Measurements from ENCODE around the gene TMEM184C.

Gene TMEM184C

DNA sequence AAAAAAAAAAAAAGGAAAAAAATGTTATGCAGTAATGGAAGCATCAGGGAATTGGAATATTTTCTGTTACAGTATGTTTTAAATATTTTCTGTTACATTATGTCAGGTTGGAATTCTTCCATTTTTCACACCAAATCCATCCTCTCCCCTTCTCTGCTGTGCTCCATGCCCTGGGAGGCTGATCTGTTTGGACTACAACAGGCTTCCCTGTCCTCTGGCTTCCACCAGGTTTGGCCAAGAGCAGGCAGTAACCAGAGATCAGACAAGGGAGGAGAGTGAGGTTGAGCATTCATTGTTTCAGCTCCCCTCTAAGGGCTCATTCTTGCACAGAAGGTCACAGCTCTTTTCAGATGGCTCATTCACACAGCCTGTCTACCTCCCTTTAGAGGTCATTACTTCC, 11.7 kb upstream of the TMEM184C start:
- no peak for DNase-seq

DNA sequence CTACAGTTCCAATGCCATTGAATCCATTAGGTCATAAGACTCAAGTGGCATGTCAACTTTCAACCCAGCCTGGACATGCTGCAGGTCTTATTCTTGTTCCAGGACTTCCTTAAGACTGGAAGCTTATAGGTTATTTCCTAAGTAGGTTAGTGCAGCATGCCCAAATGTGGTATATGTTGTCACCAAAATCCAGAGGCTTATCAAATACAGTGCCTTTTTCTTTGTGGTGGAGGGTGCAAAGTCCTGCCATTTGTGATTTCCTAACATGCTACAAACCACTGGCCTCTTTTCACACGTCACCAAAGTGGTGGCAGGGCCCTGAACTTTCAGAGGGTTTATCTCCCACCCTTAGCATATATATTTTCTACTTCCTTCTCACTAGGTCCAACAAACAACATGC, 9.7 kb upstream of the TMEM184C start:
- DNase-seq: no peak

DNA sequence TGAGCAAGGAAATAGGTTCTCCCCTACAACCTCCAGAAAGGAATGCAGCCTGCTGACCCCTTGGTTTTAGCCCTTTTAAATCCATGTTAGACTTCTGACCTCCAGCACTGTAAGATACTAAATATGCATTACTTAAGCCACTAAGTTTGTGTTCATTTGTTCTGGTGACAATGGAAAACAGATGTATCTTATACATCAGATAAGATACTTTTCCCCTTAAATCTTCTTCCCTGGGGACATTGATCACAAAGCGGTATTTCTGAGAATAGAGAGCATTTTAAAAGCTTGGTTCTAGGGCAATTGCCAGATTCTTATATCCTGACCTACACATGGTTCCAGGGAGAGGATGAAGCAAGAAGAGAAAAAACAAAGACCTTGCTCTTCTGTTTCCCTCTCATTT, 6.5 kb upstream of the TMEM184C start:
- DNase-seq: no peak

DNA sequence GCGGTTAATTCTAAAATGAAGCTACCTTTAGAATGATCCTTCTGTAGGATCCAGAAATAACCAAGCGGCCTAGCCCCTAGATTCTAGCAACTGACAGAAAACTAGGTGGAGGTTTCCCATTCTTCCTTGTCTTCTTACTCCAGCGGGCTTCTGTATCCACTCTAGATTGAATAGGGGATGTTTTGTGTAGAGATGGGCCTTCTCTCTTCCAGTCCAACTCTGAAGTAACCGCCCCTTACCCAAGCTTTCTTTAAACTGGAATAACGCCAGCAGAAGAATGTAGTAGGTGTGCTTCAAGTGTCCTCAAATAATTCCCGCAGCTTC, 386 bp upstream of the TMEM184C start:
- DNase-seq: no peak

DNA sequence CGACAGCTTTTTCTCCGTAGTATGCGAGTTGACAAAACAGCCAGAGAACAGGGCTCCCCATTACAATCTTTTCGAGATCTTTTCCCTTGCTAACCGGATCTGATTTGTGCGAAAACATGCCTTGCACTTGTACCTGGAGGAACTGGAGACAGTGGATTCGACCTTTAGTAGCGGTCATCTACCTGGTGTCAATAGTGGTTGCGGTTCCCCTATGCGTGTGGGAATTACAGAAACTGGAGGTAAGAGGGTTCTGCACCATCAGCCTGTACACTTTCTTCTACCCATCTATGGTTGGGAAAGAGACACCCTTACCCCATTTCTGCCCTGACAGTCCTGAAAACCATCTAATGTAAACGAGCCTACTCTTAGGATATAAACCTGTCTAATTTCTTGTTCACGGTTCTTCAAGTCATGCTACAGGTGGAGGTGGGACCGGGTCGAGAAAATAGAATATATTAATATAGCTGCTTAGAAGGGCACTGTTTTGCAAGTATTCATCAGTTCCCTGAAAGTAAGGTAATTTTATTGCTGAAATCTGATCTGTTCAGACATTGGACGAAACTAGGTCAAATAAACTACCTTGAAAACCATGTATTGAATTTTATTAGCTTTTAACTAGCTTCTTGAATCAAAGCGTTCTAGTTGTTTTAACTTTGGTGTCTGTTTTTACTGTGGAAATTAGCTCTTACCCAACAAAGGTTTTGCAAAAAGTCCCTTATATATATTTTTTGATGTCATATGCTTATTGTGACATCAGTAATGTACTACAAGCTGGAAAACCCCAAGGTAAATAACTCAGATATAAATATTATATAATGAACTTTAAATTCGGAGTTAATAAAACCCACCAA, 869 bp downstream of the TMEM184C start:
- DNase-seq: no peak

DNA sequence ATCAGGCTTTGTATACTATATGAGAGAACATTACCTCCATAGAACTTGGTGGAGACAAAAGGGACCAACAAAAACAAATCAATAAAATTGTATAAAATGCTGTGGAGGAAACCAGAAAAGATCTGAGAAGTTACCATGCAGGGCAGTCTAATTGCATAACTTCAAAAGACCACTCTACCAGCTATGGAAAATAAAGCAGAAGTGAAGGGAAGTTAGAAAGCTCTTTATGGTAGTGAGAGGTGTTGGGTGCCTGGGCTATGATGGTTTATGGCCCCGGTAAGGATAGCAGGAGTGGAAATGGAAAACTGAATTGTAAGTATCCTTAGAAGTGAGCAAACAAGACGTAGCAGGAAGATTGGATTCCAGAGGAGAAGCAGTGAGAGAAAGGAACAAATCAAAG, 3.1 kb downstream of the TMEM184C start:
- no peak for DNase-seq

DNA sequence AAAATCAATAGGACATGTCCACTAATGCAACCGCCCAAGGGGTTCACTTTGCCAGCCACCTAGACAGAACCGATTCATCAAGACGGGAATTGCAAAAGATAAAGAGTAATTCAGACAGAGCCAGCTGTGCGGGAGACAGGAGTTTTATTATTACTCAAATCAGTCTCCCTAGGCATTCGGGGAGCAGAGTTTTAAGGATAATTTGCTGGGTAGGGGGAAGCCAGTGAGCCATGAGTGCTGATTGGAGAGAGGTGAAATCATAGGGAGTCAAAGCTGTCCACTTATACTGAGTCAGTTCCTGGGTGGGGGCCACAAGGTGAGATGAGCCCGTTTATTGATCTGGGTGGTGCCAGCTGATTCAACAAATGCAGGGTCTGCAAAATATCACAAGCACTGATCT, 8.5 kb downstream of the TMEM184C start:
- no peak for DNase-seq

DNA sequence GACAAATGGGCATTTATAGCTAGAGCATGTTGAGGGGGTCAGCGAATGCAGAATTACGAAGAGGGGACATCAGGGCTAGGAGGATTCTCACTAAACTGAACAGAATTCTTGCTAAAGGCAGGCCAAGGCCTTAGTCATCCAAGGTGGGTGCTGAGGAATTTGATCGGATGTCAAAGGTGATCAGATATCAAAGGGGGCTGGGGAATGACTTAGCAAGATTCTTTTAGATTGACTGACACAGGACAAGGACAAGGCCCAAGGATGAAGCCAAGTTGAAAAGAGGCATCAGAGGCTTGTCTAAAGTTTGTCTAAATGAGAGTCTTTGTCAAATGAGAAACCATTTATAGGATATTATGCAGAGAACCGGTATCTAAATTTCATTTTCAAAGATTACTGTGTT, 9.7 kb downstream of the TMEM184C start:
- no peak for DNase-seq

DNA sequence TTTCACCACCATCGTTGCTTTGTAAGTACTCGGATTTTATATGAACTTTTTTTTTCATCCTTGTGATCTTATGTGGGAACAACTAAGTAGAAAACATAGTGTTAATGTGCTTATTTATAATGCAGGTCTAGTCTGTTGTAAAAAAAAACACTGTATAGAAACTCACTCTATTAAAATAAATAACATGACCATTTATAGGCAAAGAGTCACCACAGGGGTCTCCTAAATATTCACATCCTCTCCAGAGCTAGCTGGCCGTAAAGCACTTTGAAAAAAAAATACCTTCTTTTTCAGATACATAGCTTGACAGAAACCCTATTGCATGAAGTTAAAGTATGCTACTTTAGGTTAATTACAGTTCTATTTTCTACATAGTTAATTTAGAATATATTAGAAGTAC, 11.2 kb downstream of the TMEM184C start:
- DNase-seq: no peak

DNA sequence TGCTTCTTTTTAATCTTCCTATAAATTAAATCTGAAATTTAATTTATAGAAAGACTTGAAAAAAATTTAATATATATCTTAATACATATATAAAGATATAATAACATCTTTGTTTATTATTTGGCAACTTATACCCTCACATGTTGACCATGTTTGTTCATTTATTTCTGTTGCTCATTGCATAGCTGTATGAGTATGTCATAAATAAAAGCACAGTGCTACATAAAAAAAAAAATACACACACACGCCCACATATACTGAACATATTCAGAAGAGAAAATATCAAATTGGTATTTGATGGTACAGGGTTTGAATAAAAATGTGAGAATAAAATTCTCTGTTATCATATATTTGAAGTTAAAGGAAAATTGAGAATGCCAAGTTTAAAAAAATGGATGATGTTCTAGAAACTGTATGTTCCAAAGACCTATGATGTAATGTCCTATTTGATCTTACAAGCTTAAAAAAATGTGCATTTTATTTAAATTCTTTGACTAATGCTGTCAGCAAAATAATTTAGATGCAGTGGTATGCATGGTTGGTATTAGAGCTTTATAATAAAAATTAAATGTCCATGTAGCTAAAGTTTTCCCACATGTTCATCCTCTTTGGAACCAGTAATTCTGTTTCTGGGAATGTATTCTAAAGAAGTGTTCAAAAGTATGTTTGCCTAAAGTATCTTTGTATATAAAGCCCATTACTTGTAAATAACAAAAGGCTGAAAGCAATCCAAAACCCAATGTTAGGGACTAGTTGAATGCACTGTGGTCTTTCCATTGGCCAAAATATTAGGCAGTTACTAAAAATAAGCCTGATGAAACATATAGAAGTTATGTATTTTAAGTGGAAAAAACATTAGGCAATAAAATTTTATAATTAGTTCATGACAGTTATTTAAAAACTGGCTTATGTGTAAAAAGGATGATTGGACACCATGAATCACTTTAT, 12.9 kb downstream of the TMEM184C start:
- no peak for DNase-seq

DNA sequence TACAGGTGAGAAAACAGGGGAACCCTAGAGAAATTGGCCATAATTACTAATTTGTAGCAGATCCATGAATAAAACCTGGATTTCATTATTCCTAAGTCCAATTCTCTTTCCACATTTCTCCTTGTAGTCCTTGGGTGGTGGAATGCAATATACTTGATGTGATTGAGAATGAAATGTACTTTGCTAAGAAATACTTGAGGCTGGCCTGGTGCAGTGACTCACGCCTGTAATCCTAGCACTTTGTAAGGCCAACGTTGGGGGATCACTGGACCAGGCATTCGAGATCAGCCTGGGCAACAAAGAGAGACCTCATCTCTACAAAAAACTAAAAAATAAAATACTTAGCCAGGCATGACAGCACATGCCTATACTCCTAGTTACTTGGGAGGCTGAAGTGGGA, 15.9 kb downstream of the TMEM184C start:
- no peak for DNase-seq

DNA sequence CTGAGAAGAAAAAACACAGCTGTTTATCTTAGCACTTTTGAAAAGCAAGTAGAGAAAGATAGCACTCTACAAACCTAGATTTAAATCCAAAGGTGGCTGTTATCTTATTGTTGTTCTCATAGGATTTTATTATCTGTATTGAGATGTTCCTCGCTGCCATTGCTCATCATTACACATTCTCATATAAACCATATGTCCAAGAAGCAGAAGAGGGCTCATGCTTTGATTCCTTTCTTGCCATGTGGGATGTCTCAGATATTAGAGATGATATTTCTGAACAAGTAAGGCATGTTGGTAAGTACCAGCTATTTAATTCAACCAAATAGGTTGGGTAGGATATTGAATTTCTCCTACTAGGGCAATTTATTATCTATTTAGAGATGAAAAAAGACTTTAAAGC, 16.4 kb downstream of the TMEM184C start:
- no peak for DNase-seq

DNA sequence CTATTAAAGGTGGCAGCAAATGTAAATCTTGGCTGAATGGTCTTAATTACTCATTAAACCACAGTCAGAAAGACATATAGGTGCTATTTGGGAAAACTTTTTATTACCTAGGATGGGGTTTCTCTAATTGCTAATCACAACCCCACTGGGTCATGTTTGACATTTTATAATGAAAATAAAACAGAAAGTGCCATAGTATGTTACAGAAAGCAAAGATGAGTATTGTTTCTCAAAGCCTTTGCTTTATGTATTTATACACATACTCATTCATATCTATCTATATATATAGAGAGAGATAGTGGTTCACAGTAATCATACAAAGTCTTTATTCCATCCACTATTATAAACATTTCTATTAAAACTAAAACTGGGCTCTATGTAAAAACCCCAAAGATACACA, 18.2 kb downstream of the TMEM184C start:
- DNase-seq: no peak

DNA sequence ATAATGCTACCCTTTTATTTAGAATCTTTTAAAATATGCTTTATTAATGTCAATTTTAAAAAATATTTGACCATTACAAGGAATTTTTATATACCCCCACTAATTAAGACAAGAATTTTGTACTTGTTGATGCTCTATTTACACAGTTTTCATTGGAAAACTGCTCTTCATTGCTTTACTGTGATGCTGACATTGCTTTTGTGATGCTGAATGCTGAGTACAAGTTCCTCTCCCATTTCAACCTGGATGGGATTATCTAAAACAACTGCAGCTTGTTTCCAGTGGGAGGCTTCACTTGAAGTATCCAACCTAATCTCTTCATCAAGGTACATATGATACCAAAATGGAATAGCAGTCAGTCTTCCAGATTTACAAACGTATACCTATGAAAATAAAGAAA, 21.2 kb downstream of the TMEM184C start:
- no peak for DNase-seq

DNA sequence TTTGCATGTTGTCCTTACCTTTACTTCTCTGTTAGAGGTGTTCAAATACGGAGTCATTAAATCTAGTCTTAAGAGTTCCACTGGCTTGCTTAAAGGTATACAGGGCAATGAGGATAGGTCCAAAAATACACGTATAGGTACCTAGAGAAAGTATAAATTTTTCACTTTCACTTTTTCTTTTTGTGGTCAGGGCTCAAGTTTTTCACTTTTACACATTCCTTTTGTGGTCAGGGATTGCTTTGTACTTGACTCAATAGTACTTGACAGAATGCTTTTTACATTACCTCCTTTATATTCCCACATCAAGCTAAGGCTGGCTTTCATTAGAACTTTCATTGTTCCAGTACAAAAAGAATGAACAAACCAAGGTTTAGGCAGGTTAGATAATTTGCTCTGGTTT, 21.7 kb downstream of the TMEM184C start:
- DNase-seq: no peak

DNA sequence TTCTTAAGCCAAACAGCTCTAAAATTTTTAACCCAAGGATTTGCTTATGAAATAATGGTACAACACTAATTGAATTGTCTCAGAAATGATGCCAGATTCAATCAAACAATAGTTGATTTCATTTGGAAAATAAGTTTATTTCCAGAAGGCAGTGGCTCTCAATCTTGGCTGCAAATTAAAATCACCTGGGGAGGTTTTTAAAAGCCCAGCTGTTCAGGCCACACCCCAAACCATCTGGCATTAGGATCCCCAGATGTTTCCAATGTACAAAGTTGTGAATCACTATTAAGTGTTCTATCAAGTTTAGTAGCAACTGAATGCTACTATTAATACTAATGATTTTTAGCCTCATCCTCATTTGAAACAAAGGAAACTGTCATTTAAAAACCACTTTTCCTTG, 22.2 kb downstream of the TMEM184C start:
- no peak for DNase-seq

DNA sequence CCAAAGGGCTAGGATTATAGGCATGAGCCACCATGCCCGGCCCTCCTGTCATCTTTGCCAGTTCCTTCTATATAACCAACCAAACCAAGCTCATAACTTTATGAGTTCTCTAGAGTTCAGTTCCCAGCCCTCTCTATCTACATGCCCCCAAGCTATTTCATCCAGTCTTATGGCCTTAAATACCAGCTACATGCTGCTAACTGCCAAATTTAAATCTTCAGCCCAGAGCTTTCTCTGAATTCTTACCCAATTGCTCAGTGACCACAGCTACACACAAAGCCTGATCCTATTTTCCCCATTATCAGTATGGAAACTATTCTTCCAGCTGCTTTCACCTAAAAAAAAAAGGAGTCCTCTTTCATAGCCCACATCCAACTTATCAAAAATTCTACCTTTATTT, 23.1 kb downstream of the TMEM184C start:
- no peak for DNase-seq

DNA sequence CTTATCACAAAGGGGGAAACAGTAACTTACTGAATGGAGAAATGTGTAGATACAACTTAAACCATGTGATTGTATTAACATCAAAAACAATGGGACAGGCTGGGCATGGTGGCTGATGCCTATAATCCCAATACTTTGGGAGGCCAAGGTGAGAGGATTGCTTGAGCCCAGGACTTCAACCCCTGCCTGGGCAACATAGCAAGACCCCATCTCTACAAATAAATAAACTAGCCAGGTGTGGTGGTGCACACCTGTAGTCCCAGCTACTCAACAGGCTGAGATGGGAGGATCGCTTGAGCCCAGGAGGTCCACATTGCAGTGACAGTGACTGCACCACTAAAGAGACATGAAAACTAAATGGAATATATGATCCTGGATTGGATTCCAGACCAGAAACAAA, 26.4 kb downstream of the TMEM184C start:
- DNase-seq: no peak

DNA sequence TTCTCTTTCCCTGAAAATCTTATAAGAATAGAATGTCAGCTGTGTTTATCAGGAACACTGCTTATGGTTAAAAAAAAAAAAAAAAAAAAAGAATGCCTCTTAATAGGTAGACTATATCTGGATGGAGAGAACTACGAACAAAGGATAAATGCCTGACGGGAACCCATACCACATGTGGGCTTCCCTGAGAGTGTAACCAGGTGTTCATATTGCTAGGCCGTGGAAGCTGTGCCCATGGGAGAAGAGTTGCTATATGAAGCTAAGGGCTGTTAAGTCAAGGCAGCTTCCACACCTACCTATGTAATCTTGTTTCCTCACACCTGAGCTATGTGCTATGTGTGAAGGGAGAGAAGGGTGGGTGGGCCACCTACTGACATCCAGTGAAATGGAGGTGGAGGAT, 27.3 kb downstream of the TMEM184C start:
- no peak for DNase-seq

DNA sequence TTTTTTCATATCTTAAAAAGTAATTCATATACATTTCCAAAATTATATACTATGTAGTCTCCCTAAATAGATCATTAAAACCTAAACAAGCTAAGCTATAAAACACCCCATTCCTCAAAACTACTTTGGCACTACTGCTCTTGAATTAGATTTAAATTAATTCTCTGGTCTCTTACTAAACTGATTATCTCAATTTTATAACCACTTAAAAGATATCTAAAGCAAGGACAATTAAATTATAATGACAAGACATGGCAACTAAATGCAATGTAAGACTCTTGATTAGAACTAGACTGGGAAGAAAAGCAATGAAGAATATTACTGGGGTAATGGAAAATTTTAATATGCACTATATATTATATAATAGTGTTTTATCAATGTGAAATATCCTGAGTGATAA, 27.9 kb downstream of the TMEM184C start:
- DNase-seq: no peak

DNA sequence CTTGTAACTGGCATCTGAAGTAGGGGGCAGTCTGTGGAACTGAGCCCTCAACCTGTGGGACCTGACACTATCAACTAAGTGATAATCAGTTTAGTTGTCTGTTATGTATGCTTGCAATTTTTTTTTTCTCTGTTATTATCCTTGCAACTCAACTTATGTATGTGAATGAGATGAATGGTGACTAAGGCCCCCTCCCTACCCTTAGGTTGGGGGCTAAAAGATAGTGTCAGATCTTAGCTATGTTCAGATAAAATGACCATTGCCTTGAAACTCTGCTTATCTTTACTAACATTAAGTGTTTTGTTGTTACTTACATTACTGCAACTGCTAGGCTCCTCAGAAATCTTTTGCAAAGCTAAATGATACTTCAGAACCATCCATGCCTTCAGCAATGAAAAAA, 31.5 kb downstream of the TMEM184C start:
- DNase-seq: no peak

DNA sequence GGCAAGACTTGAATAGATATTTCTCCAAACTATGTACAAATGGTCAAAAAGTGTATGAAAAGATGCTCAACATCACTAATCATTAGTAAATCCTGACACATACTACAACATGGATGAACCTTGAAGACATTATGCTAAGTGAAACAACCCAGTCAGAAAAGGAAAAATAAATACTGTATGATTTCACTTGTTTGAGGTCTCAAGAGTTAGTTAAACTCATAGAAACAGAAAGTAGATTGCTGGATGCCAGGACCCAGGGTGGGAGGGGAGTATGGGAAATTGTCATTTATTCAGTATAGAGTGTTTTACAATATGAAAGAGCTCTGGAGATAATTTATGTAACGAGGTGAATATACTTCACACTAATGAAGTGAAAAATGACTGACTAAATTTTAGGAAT, 34.4 kb downstream of the TMEM184C start:
- DNase-seq: no peak

DNA sequence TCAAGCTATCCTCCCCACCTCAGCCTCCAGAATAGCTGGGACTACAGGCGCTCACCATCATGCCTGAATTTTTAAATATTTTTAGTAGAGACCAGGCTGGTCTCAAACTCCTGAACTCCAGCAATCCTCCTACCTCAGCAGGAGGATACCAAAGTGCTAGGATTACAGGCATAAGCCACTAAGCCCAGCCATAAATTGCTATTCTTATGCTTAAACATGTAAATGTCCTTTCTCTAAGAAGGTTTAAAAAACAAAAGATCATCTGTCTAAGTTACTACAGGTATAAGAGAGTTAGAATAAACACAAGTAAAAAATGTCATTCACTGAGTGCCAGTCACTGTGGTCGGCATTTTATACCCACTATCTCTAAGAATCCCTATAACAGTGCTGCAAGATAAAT, 38.4 kb downstream of the TMEM184C start:
- DNase-seq: no peak

DNA sequence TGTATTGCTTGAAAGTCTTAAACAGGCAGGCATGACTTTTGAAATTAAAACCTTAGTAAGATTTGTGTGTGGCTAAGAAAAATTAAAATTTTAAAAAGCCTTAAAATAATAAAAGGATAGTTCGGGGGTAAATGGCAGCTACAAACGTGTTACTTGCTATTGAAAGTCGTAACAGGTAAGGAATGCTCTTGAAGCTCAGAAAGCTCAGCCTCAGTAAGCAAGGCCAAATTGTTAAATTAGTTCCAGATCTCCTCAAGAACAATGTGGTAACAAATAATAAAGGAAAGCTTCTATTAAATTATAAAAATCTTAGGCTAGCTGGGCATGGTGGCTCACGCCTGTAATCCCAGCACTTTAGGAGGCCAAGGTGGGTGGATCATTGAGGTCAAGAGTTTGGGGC, 41.3 kb downstream of the TMEM184C start:
- no peak for DNase-seq
